ENCODE results near the gene PCGF3.
"Not testable (repeated sequence)": the region's sequence is repeated elsewhere in the genome, so short reads cannot be mapped to it uniquely, and the experiment has no call there.

Gene PCGF3

DNA sequence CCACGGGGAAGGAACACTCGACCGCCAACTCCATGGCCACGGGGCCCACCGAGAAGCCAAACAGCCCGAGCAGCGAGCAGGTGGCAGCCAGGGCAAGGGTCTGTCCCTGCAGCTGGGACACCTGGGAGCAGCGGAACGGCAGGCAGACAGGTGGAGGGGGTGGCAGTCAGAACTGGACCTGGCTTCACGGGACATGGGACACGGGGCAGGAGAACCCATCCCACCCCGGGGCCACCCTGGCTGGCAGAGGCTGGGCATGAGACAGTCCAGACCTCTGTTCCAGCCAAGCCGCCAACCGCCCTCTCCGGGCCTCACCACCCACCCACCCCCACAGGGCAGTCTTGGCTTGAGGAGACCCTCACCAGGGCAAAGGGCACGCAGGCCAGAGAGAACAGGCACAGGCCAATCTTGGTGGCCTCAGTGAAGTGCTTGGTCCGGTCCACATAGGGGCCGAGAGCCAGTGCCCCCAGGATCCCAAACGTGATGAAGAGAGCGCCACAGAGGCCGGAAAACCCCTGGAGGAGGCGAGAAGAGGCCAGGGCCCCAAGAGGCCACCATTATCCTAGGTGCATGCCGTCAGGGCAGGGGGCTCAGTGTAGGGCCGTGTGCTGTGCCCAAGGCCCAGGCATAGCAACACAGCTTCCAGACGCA is 22.3 kb upstream of the PCGF3 start:
- no peak for DNase-seq (ENCODE audit: low read depth in 2 of 2)

DNA sequence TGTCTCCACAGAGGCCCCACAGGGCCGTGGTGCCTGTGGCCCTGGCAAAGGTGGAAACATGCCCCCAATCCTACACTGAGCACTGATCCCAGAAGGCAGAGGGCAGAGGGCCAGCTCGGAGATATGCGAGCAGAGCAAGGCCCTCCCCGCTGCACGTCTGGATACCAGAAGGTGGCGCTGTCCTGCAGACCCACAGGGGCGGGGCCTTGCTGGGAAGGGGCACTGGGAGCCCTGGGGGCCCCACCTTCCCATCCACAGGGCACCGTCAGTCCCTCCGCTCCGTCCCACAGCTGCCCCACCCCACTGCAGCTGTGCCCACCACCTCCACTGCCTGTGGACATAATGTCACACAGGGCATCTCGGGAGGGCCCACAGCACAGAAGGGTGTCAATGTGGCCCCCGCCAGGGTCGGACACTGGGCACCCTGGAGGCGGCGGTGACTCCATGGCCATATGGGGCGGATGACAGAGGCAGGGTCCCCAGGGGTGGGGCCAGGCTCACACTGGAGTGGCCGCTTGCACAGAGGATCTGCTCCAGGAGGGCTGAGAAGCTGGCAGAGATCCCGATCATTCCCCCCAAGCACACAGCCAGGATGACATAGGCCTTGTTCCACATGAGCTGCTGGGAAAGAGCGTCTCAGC is 21.5 kb upstream of the PCGF3 start:
- DNase-seq (ENCODE audit: low read depth in 2 of 2) = no peak

DNA sequence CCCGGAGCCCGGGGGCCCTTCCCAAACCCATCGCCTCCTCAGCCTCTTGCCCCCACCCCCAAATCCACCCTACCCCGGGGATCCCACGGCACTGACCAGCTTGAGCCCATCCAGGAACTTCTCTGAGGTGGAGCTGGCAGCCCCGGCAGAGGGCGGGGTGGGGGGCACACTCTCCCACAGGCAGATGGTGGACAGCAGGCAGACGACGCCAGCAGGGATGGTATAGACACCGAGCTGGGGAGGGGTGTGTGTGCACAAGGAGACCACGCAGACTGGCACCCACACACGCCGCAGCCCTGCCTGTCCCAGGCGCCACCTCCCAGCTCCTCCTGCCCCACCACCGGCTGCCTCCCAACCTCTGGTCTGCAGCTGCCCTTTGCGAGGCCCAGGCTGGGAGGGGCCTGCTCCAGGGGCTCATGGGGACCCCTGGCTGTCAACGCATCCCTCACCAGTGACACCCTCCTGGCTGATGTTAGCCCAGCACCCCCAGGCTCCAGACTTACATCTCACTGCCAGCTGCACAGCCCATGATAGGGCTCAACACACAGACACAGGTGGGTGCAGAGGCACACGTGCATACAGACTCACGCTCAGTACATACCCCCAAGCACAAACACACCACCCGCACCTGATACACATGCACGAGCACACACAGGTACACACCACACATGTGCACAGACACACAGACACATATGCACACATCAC is 20.9 kb upstream of the PCGF3 start:
- no peak for DNase-seq (ENCODE audit: low read depth in 2 of 2)

DNA sequence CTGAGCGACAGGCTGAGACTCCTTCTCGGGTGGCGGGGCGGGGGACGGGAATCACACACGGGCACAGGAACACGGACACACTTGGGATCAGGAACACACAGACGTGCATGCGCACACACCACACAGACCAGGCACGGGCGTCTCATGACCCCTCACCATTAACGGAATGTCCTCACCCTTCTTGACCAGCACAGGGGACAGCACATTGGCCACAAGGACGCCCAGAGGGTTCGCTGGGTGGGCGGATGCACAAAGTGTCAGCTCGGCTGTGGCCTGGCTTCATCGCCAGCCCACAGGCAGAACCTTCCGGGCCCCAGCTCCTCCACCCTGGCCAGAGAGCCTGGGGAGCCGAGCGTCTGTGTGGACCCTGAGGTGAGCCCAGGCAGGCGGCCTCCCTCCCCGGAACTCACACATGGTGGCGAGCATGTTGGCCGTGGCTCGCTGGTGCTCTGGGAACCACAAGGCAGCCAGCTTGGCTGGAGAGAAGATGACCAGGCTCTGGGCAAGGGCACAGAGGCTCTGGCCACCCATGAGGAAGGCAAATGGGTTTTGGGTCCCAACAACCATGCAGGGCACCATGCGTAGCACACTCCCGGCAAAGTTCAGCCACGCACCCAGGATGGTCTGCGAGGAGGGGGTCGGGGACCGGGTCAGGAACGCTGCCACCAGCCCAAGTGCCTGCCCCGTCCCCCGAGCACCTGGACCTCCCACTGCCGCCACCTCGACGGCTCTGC is 19.8 kb upstream of the PCGF3 start:
- no peak for DNase-seq (ENCODE audit: low read depth in 2 of 2)

DNA sequence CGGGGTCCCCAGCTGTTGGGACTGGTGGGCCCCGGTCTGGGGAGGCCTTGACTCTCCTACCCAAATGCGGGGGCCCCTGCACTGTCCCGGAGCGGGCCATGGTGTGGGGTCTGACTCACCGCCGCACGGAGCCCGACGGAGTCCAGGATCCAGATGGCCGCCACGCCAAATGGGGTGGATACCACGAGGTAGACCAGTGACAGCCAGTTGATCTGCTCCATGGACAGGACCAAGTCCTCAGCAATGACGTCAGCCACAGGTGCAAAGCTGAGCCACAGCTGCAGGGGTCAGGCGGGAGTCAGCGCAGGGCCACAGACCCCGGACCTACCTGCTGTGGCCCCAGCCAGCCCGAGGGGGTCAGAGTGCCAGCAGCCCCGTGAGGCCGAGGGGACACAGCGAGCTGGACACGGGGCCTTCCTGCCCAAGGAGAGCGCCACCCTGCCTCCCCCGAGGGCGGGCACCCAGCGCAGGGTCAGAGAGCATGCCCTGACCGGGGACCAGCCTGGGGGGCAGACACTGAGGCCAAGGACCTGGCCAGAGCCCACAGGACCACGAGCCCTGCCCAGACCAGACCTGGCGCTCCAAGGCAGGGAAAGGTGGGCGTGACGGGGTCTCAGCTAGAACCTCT is 19.1 kb upstream of the PCGF3 start:
- no peak for DNase-seq (ENCODE audit: low read depth in 2 of 2)

DNA sequence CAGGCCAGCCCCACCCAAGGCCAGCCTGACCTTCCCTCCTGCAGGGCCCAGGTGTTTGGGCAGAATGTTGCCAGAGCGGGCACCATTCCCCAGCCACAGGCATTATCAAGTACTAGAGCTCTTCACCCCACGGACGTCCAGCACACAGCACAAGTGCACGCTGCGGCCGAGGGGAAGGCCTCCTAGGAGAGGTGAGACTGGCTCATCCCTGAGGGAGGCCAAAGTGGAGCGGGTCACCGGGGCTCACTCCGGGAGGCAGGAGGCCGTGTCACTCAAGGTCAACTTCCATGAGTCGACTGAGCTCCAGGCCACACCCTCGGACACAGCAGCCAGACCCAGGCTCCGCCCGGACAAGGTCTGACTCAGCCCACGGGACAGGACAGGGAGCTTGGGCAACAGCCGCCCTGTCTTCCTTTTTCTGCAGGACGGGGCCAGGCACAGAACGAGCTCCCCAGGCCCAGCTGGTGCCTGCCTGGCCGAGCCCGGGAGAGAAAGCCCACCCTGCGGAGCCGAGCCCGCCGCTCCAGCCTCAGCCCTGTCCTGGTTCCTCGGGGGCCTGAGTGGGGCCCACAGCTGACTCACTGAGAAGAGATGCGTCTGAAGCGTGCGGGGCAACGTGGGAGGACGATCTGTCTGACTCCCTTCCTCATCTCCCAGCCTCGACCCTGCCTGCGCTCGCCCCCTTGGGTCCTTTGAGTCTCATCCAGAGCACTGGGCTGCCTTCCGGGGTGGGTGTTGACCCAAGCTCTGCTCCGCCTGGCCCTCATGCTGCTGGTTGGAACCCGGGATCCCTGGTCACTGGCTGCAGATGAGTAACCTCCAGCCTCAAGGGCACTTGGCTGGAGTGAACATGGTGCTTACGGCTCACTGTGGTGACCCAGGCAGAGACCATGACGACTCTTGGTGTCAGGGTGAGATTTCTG is 18.3 kb upstream of the PCGF3 start:
- DNase-seq (ENCODE audit: low read depth in 2 of 2) = no peak

DNA sequence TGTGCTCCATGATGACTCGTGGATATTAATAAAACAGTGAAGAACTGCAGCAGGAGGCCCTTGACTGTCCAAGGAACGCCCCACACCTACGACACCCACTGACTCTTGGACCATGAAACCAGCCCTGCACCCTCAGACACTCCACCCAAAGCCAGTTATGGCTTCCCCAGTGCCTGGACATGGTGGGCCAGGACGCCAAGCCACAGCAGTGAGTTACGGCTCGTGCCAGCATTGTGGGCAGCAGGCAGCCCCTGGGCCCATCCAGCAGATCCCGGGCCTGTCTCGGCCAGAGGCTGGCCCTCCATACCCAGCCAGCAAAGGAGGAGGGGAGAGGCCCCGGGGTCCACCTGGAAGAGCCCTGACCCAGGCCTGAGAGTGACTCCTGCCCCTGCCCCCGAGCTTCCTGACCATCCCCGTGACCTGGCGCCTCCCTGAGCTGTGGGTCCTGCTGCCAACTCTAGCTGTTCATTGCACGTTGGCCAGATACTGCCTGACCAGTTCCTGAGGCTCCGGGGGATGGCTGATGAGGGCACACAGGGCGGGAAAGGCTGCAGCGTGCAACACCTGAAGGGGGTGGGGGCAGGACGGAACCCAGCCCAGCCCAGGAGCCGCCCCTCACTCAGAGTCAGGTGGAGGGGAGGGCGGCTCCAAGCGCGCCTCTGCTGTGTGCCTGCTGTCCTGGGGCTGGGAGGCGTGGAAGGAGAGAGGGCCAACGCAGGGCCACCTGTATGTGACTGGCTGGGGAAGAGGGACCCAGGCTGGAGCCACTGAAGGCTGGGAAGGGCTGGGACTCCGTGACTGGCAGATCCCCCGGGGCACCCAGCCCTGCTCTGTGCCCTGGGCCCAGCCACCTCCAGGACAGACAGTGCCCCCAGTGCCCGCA is 17.4 kb upstream of the PCGF3 start:
- no peak for DNase-seq (ENCODE audit: low read depth in 2 of 2)

DNA sequence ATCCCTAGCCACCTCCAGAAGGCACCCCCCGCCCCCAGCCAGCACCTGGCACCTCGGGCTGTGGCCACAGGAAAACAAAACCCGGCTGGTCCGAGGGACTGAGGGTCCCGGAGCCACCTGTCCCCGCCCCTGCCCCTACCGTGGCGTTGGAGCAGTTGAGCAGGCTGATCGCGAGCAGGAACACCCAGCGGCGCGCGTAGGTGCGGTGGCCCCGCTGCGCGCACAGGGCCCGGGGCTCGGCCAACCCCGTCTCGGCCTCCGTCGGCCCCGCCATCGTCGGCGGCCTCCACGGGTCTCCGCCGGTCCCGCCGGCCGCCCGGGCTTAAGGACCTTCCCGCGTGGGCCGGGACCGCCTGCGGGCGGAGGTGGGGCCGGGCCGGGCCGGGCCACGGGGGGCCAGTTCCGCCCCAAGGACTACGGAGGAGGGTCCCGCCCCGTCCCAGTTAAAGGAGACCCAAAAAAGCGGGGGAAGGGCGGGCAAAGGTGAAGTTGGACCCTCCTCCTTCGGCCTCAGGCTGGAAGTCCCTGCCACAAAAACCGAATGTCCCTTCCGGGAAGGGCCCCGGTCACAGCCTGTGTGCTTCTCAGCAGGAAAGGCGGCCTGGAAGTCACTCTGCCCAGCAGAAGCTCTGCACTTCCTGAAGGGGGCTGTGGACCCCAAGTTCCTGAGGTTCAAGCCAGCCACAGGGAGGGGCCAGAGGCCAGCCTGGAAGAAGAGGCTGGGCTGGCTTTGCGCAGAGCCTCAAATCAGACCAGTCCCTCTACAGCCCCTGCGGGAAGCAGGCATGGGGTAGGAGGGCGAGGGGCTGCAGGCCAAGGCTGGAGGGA is 16.6 kb upstream of the PCGF3 start, which contains the start of gene SLC49A3:
SLC49A3 (minus strand) TSS at position 298 of the 828 bp plus-strand sequence; CDS start at position 274, 24 bp downstream.
- DNase-seq (ENCODE audit: low read depth in 2 of 2) = no peak

DNA sequence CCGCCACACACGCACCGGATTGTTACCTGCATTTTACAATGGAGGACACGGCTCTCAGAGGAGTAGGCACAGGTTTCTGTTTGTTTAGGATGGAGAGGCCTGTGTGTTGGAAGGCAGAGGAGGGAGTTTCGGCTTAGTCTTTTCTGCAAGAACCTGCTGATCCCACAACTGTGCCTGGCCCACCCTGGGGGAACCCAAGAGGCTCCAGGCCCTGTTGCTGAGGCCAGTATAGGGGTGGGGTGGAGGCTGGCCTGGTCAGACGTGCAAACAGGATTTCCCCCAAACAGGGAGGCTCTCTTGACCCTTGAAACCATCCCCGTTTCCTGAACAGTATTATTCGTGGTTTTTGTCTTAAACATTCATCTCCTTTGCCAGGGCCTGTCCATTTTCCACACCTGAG is 15.9 kb upstream of the PCGF3 start:
- DNase-seq (ENCODE audit: low read depth in 2 of 2) = no peak

DNA sequence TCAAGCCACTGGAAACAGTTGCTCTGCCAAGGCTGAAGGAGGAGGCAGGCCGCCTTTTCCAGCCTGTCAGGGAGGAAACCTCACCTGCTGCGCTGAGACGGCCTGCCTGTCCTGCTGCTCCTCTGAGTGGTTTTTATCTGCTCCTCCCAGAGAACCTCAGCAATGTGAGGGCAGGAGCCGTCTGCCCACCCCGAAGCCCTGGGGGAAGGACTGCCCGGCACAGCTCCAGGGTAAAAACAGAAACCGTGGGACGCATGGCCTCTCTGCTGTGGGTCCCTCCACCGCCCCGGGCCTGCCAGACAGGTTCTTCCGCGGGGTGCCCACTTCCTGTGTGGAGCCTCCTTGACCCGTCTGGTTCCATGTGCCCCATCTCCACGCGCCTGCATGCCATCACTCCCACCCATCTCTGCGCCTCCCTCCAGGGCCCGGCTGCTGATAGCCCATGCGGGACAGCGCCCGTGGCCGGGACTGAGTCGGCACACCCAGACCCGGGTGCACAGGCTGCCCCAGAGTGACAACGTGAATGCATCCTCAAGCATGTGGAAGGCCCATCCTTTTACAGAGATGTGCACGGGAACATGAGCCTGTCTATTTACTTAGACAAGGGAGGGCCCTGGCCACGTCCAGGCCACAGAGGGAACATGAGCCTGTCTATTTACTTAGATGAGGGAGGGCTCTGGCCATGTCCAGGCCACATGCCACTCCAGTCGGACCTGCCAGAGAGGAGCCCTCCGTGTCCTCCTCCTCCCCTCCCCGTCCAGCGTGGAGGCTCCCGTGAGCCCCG is 12.7 kb upstream of the PCGF3 start:
- DNase-seq (ENCODE audit: low read depth in 2 of 2) = no peak

DNA sequence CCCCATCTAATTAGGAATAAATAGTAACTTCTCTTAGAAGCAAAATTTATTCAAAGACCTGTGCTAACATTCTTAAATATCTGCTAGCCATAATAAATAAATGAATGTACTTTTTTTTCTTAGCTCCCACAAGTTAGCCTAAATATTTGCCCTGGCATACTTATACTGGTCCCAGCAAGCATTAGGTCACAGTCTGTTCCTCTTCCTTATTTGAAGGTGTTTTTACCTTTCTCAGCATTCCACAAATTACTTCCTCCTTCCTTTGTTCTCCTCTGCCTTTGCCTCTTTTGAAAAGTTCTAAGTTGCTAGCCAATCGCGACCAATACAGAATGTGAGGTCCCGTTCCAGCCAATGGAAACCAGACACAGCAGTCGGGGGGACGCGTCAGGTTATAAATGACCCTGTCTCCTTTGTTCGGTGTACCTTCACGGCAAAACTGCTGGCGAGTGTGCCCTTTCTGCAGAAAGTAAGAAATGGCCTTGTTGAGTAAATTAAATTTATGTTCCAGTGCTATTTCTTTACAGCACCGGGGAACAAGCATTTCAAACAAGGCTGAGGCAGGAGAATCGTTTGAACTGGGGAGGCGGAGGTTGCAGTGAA is 11.2 kb upstream of the PCGF3 start:
- not testable (repeated sequence) for DNase-seq (ENCODE audit: low read depth in 2 of 2)

DNA sequence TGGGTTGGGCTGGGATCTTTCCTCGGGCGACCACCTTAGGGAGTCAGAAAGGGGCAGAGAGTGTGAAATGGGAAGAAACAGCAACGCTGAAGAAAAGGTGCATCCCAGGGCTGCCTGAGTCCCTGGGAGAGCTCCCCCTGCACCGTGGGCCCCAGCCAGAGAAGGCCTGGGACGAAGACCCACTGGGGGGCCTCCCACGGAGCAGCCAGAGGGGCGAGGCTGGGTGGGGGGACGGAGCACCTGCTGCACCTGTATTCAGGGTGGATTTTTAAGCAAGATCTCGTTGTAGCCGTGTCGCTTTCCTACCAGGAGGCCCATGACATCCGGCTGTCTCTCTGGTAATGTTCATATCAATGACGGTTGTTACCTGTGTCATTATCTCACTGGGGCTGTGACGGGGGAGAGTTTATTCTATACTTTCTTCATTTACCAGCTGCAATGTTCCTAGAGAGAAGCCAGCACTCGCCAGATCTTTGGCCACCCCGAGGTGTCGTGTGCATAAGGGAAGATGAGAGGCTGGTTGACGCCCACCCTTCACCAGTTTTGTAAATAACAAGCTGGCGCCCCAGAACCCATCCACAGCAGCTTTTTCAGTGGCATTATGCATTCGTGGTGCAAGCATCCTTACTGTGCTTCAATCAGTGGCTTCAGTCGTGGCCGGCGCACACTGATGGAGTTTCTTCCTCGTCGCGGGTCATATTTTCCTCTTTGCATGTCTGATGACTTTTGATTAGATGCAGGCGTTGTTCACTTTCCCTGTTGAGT is 5.6 kb upstream of the PCGF3 start:
- no peak for DNase-seq (ENCODE audit: low read depth in 2 of 2)

DNA sequence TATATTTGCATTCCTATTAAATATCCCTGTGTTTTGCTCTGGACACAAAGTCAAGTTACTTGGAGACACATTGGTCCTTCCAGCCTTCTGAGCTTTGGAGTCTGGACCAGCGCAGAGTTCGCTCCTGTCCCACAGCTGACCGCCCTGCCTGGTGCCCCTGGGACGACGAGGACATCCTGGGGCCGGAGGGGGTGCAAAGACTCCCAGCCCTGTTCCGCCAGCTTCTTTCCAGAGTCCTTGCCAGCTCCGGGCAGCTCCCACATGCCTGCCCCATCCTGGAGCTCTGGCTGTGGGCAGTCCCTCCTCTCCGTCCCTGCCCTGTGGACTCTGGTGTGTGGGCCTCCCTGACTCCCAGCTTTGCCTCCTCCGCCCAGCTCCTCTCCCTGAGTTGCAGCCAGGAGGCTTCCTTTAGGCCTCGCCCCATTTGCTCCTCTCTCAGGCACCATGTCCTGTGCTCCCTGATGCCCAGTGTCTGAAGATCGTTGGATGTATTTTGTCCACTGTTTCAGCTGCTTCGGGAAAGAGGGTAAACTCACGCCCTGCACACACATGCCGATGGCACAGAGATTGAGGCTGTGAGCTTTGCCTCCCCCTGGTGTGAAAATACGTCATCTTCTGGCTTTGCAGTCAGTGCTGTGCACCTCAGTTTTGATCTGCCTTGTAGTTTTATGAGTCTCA is 4.9 kb upstream of the PCGF3 start:
- no peak for DNase-seq (ENCODE audit: low read depth in 2 of 2)

DNA sequence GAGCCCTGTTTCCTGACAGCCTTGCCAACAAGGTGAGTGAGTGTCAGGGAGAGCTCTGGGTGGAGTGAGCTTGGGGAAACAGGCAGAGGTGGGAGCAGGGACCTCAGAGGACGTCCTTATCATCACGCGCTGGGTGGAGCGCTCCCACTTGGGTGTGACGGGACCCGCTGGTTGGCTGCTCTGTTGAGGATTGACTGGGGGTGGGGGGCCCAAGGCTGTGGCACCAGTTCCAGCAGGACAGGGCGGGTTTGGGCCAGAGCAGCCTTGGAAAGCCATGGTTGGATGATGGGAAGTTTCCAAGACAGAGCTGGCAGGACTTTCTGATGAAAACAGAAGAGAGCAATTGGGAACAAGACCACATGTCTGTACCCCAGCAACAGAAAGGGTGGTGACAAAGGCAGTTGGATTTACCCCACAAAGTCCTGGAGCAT is 3.0 kb upstream of the PCGF3 start:
- no peak for DNase-seq (ENCODE audit: low read depth in 2 of 2)

DNA sequence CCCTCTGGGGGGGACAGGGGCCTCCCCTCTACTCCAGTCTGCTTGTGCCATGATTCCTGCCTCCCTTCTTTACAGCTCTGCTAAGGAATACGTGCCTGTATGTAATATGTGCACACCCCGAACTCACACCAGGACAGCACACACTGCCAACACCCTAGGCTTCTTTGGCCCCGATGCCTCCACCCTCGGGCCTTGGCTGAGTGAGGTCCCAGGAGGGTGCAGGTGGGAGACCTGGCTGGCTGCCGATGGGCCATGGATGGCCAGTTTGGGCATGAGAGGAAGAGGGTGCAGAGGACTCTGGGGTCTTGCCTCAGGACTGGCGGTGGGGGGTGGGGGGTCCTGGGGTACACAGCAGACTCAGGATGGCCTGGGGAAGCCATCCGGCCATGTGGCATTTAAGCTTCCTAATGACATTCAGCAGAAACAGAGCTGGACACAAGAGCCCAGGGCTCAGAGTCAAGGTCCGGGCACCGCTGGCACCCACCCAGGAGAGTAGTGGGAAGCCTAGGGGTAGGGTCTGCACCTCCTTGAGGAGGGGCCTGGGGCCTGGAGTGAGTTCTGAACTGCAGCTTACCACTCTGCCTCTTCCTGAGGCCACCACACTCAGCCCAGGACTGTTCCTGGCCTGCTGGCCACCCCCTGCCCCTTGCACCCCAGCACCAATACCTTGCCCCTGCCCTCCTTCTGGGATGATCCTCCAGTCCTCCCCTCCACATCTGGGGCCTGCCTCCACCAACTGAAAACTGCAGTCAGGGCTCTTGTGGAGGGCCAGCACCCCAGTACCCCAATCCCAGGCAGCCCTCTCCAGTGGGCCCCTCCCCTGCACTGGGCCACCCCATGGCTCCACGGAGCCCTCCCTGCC is 2.1 kb upstream of the PCGF3 start:
- no peak for DNase-seq (ENCODE audit: low read depth in 2 of 2)
